Progenitor cell of endocrine pancreas (in vitro differentiated cells): Measurements from ENCODE around the gene C9orf43. TPM values are rescaled to one million over a fixed set of nuclear protein-coding genes. Genes with fewer than 3 reads are reported as not detected.

ENCODE experiments used
- DNase-seq: peaks from one replicate; pipeline ENCODE4 v3.0.0; 2021; ENCODE audit warnings: low spot score; ENCODE audit not compliant: unreplicated experiment
- H3K27ac Mint-ChIP-seq: 2 replicates; pipeline ENCODE4 v1.8.0; 2021; ENCODE audit warnings: mild to moderate bottlenecking, moderate library complexity, mixed read lengths
- H3K27me3 Mint-ChIP-seq: 2 replicates; pipeline ENCODE4 v1.8.0; 2021; ENCODE audit warnings: mixed read lengths
- H3K36me3 Mint-ChIP-seq: 2 replicates; pipeline ENCODE4 v1.8.0; 2022; ENCODE audit warnings: mixed read lengths; ENCODE audit not compliant: insufficient read depth
- H3K4me1 Mint-ChIP-seq: 2 replicates; pipeline ENCODE4 v1.8.0; 2021; ENCODE audit warnings: low read depth, mixed read lengths
- H3K4me3 Mint-ChIP-seq: 2 replicates; pipeline ENCODE4 v1.8.0; 2021; ENCODE audit warnings: low read depth, mild to moderate bottlenecking, moderate library complexity, mixed read lengths
- H3K9me3 Mint-ChIP-seq: 2 replicates; pipeline ENCODE4 v1.8.0; 2021; ENCODE audit warnings: low read depth, mixed read lengths
- CTCF ChIP-seq: fragments of 200-600 bp; sonication (generic); IDR thresholded peaks from one replicate; pipeline ENCODE4 v1.5.0; 2021; ENCODE audit warnings: antibody characterized with exemption, mild to moderate bottlenecking; ENCODE audit not compliant: unreplicated experiment
- total RNA-seq: library from RNA; stranded (reverse); gene quantifications from 2 replicates; pipeline ENCODE4 v1.2.1, GENCODE V29; 2021

Gene C9orf43
- total RNA-seq, 1 donor from 2014 or later = 1.6 TPM

GRCh38 chr9:113461943-113462342 is 51.4 kb downstream of the C9orf43 start:
- H3K4me1 Mint-ChIP-seq = peaks cover 28% of the 10 kb centered on the region
- no peaks in the 10 kb centered on the region for H3K36me3 Mint-ChIP-seq
- no peak overlapping the region for H3K4me3 Mint-ChIP-seq
- no peak overlapping the region for H3K27ac Mint-ChIP-seq
- no peaks in the 10 kb centered on the region for H3K9me3 Mint-ChIP-seq
- TF ChIP-seq CTCF = no peak
- no peak for DNase-seq
- H3K27me3 Mint-ChIP-seq = peaks cover 16% of the 10 kb centered on the region

- no peak for DNase-seq
- H3K9me3 Mint-ChIP-seq = no peaks in the 10 kb centered on the region
- peak overlapping the region; percentile 32 for H3K4me3 Mint-ChIP-seq
- H3K27me3 Mint-ChIP-seq = peaks cover 16% of the 10 kb centered on the region
- peaks cover 2% of the 10 kb centered on the region for H3K36me3 Mint-ChIP-seq
- TF ChIP-seq CTCF = no peak
- H3K27ac Mint-ChIP-seq = no peak overlapping the region
- peaks cover 24% of the 10 kb centered on the region for H3K4me1 Mint-ChIP-seq
Observed at GRCh38 chr9:113462781-113463286, 52.3 kb downstream of the C9orf43 start.

GRCh38 chr9:113463418-113464285 is 53.1 kb downstream of the C9orf43 start, which contains the start of gene RGS3:
Gene RGS3, plus strand, starts transcription at chr9:113463727. Its CDS starts 76 bp downstream, at chr9:113463803.
- Mint-ChIP-seq H3K27ac (peak within 1 kb of the TSS; percentile 25), H3K9me3 (no peaks in the 10 kb centered on the region), H3K27me3 (peaks cover 16% of the 10 kb centered on the region), H3K4me3 (peak within 1 kb of the TSS; percentile 77), H3K4me1 (peaks cover 25% of the 10 kb centered on the region), H3K36me3 (peaks cover 2% of the 10 kb centered on the region)
- no peak for TF ChIP-seq CTCF
- DNase-seq = peak; percentile 71

GRCh38 chr9:113464286-113464660 is 53.7 kb downstream of the C9orf43 start:
- no peak for DNase-seq
- Mint-ChIP-seq H3K27ac (no peak overlapping the region), H3K9me3 (no peaks in the 10 kb centered on the region), H3K4me1 (peaks cover 31% of the 10 kb centered on the region), H3K27me3 (peaks cover 16% of the 10 kb centered on the region), H3K4me3 (peak overlapping the region; percentile 77), H3K36me3 (peaks cover 2% of the 10 kb centered on the region)
- no peak for TF ChIP-seq CTCF

- no peak for DNase-seq
- Mint-ChIP-seq H3K27me3 (peaks cover 16% of the 10 kb centered on the region), H3K9me3 (no peaks in the 10 kb centered on the region), H3K36me3 (peaks cover 2% of the 10 kb centered on the region), H3K4me1 (peaks cover 35% of the 10 kb centered on the region), H3K4me3 (no peak overlapping the region), H3K27ac (no peak overlapping the region)
- TF ChIP-seq CTCF = no peak
Observed at GRCh38 chr9:113465599-113466140, 55.1 kb downstream of the C9orf43 start.
